Adrenal gland (tissue), 5 donors: ENCODE results near the gene SETD9.

Source experiments
- CTCF ChIP-seq, 6 experiments: fragments of 450-650 bp in 4 of 6; fragments of 200-600 bp in 2 of 6; sonication (generic) in 1 of 6; IDR thresholded peaks; 1 replicate in 5 of 6; 2 replicates in 1 of 6; pipeline versions ENCODE4 v1.5.1 to v1.8.0; 2016 to 2021; ENCODE audit warnings: antibody characterized with exemption in 6 of 6, mild to moderate bottlenecking in 2 of 6, moderate library complexity in 1 of 6
- POLR2A ChIP-seq, 2 donors: fragments of 450-650 bp; IDR thresholded peaks; one replicate each; pipeline ENCODE4 v1.6.1; 2017; ENCODE audit warnings: antibody characterized with exemption in 2 of 2, mild to moderate bottlenecking in 2 of 2, moderate library complexity in 1 of 2
- donor health status: DM: no; HTN: no; CAD: no.

GRCh38 chr5:56873056-56873455, 36.3 kb upstream of the SETD9 start:
- TF ChIP-seq CTCF (IDR thresholded peaks at IDR 0.05): no peak
- TF ChIP-seq POLR2A (IDR thresholded peaks at IDR 0.05): no peak
